SK-N-DZ (cell line): ENCODE data around the gene FOXL2NB.

ENCODE experiments used
- DNase-seq: peaks from one replicate; pipeline ENCODE4 v3.0.0-alpha.2; 2015; ENCODE audit warnings: low spot score

Gene FOXL2NB

DNA sequence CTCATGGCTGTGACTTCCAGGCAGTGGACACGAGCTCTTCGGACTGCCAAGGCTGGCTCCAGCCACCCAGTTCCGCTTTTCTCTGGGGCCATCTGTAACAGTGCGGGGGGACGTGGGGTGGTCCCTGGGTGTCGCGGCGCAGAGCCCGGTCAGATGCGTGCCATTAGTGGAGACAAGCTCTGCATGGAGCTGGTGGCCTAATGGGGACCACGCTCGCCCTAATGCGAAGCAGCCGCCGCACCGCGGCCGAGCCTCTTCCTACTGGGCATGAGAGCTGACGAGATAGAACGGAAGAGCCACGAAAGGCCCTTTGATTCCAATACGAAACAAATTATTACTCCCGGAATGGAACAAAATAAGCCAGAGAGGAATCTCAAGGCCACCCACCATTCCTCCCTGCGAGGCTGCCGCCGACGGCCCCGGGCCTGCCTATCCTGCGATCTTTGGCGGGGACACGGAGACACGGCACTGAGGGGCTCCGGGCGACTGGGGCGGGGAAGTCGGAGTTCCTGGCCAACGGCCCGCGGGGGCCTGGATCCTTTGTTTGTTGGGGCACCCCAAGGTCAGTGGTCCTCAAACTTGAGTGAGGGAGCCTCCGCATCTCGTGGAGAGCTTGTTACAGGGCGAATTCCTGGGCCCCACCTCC, 18.2 kb upstream of the FOXL2NB start:
- DNase-seq, result no peak

- no peak for DNase-seq
These were observed 13.8 kb upstream of the FOXL2NB start for GRCh38 chr3:138933068-138933668.

DNA sequence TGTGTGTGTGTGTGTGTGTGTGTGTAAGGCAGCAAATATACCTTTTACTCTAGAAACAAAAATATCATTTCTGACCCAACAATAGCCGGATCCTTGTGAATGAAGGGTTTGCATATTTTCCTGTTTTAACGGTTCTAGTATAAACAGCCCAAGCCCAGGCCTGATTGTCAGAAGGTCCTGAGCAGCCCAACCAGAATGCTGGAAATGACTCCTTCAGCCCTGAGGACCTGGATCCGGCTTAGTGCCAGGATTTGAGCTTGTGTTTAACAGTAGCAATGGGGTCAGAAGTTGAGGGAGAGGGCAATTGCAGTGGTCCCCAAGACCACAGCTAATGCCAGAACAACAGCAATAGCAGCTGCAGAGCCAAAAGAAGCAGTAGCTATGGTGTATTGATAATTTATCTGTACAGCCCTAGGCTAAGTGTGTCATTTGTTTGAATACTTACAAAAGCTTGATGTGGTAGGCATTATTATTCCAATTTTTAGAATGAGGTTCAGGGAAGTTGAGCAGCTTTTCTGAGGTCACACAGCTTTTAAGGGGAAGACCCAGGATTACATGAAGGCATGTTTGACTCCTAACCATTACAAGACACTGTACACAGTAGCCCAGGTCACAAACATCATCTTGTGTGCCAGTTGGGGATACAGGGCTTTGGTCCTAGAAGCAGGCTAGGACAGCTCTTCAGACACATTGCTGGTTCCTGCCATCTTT, 12.9 kb upstream of the FOXL2NB start:
- no peak for DNase-seq

DNA sequence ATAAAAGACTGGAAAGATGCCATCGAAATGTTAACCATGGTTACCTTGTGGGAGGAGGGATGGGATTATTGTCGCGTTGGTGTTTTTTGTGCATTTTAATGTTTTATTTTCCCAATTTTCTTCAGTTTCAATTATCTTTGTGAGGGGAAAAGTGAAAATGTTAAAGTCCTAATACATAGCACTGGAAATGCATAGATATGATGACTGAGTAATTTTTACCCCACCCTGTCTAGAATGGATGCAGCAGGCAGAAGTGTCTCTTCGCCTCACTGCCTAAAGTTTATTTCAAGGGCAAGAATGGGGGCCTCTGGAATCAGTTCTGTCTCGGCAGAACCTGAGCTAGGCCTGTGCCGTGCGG, 11.5 kb upstream of the FOXL2NB start:
- no peak for DNase-seq

DNA sequence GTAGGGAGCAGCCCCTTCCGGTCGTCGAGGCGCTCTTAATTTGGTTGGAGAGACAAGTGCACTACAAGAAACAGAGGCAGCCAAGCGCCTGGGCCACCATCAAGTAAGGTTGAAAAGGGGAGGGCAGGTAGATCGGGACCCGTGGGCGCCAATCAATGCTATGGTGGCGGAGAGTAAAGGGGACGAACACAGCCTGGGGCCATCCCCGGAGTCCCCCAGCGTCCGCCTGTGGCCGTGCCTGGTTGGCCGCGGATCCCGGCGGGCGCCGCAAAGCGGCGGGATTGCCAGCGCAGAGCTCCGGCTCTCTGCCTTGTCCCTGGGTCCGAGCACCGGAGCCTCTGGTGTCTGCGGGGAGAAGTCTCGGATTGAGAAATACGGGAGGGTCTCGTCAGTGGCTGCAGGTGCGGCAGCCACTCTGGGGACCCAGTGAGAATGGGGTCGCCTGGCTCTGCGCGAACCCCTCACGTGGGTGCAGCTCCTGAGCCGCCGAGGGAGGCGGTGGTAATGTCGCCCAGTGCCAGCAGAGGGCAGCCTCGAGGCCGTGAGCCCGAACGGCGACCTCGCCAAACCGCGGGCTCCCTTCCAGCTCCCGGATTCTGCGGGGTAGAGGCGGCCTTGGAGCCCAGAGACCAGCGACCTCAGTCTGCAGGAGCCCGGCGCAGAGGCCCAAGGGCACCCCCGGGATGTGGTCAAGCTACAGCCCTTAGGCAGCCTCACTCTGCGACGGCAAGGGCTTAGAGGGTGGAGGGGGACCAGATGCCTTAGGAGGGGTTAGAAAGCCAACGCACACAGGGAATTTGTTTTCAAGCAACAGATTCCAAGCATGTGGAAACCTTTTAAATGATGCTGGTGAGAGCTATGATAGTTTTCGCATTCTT, 10.9 kb upstream of the FOXL2NB start:
- peak; percentile 52 for DNase-seq

- no peak for DNase-seq
These were observed 10.0 kb upstream of the FOXL2NB start for GRCh38 chr3:138936741-138937689.

DNA sequence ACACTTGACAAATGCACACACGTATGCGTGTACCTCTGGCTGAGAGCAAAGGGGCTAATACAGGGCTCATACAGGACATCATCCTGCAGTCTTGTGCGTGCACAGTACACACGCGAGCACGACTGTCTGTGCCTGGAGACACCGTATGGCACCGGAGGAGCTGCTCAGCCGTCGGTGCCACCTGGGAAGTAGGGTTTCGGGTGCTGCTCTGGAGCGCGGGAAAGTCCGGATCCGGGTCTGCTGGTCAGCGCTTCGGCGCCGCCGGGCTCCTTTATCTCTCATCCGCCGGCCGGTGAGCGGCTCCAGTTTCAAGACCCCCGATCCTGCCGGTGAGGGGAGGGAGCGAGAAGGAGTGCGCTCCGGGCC, 9.3 kb upstream of the FOXL2NB start:
- DNase-seq, result no peak

- no peak for DNase-seq
These were observed 8.8 kb upstream of the FOXL2NB start for GRCh38 chr3:138938056-138938876.

DNA sequence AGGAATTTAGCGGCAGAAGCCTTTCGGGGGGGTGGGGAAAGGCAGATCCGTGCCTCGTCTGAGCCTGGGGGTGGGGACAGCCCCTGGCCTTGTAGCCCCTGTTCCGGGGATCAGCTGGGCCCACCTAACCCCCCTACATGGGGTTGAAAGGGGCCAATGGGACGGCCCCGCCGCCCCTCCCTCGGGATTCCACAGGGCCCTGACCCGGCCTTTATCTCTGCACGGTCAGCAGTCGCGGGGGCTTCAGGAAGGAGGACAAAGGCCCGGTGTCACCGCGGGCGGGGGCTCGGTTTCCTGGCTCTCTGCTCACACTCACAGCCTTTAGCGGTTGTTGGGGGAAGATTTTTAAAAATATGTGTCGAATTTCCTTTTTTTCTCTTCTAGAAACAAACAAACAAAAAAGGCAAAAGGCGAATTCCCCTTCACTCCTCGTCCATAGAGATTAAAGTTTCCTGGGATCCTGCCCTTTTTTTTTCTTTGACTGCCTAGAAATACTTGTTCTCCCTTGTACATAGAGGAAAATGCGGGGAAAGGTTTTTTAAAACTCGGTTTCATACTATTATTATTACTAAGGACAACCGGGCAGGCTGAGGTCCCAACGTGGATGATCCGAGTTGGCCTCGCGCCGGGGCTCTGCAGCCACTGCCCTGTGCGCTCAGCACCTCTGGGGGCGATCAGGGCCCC, 8.0 kb upstream of the FOXL2NB start:
- DNase-seq, result no peak

DNA sequence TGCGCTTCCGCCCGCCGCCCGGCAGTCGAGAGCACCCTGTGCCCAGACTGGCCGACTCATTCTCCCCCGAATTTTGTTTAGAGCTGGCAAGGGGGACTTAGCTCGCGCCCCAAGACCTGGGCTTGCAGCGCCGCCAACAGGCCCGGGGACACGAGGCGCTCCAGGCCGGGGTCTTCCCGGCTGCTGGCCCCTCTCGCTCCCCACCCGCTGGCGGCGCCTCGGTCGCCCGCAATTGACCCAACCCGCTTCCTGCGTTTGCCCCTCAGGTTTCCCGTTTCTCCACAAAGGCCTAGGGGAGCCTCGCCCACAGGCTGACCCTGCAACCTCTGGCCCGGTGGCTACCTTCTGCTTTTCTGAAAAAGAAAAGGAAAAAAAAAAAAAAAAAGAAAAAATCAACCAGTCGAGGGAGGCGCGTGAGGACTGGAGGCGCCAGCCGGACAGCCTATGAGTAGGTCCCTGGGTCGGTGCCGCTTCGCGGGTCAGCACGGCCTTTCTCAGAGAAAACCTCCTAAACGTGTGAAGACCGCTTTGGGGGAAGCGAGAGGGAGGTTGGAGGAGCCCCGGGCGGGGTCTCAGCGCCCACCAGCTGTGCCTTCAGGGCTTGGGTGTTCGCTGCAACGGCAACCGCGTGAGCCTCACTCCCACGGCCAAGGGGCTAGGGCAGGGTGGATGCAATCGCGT, 7.3 kb upstream of the FOXL2NB start:
- DNase-seq, result no peak

- no peak for DNase-seq
These were observed 6.6 kb upstream of the FOXL2NB start for GRCh38 chr3:138940446-138940845.

DNA sequence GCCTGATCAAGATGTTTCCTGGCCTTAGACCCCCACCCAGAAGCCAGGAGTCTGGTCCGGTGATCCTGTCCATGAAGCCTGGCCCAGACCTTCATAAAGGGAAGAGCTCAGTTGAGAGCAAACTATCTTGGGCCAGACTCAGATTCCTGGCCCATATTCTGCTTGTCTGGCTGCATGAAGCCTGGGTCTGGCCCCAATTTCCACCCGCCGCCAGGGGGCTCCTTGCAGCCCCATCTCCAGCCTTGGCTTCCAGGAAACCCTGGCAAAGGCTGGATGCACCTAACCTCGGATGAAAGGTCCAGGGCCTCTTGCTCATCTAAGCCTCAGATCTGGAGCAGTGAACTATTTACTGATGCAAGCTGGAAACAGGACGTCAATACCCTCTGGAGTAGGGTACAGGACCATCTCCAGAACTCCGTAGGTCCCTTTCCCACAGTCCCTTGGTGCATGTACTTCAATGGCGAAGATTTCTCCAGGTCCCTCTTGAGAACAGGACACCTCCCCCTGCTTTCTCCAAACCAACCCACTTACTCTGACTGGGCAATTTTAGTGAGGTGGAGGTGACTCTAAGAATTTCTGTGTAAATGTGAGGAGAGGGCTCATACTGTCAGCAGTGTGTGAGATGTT, 5.6 kb upstream of the FOXL2NB start:
- DNase-seq, result peak; percentile 53

DNA sequence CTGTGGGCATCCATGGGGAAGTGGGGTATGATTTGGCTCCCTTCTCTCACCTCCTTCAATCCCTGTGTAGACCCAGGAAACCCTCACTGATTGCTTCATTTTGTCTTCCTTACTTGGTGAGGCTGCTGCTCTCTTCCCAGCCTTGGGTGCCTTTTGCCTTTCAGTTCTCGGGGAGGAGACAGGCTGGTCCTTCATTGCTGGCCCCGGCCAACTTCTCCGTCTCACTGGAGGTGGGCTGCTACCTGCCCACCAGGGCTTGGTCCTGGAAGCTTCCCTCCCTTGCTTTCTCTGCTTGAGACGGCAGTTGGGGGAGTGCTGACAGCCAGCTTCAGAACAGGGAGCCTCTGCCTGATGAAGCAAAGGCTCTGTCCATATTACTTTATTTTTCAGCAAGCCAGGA, 4.7 kb upstream of the FOXL2NB start:
- no peak for DNase-seq

GRCh38 chr3:138942861-138943623, 4.0 kb upstream of the FOXL2NB start:
- no peak for DNase-seq

GRCh38 chr3:138943724-138944653, 3.0 kb upstream of the FOXL2NB start:
- DNase-seq, result peak; percentile 34

DNA sequence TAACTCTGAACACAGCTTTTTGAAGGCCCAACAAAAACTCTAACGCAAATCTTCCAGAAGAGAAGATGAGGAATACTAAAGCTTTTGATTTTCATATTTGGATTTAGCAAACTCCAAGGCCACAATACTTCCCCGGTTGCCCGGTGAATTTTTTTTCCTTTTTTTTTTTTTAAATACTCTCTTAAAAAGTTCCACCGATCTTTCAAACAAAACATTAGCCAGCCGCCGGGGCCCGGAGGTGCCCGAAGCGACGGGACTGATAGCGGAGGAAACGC, 2.4 kb upstream of the FOXL2NB start:
- no peak for DNase-seq
